SK-N-MC (cell line): ENCODE data around the gene HOXB5.

Source experiments
- EZH2 ChIP-seq: fragments of 200-600 bp; sonication (generic); IDR thresholded peaks from one replicate; pipeline ENCODE4 v1.6.1; 2017; ENCODE audit warnings: antibody characterized with exemption
- POLR2AphosphoS5 ChIP-seq: IDR thresholded peaks from 2 replicates; pipeline ENCODE4 v1.6.1; 2012; ENCODE audit warnings: mild to moderate bottlenecking, low read depth, low read length, borderline replicate concordance

GRCh38 chr17:48639982-48640857, 46.6 kb upstream of the HOXB5 start:
- TF ChIP-seq EZH2: no peak
- no peak for TF ChIP-seq POLR2AphosphoS5
